ENCODE data around the gene CASS4.

DNA sequence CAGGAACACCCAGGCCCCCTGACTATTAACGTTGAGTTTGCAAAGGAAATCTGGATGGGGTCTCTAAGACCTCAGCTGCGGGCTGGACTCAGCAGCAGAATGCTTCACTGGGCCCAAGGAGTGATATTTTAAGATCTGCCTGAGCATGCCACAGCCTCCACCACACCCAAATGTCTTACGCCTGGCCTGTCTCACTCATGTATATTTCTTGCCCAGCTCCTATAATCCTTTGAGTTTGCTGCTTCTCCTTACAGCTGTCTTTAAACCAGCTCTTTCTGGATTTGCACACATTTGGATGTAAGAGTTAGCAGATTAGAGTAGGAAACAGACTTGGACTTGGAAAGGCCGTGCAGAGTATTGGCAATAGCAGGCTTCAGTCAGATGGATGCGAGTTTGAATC, 16.4 kb downstream of the CASS4 start:
- no peak for TF ChIP-seq POLR2AphosphoS5 (IDR thresholded peaks at IDR 0.05)
- TF ChIP-seq TAF1 (IDR thresholded peaks at IDR 0.05; ENCODE audit: low read depth), result no peak
- TF ChIP-seq MXI1 (conservative IDR thresholded peaks at IDR 0.05; ENCODE audit: poor library complexity, severe bottlenecking), result no peak
- TF ChIP-seq, protein P1, sequence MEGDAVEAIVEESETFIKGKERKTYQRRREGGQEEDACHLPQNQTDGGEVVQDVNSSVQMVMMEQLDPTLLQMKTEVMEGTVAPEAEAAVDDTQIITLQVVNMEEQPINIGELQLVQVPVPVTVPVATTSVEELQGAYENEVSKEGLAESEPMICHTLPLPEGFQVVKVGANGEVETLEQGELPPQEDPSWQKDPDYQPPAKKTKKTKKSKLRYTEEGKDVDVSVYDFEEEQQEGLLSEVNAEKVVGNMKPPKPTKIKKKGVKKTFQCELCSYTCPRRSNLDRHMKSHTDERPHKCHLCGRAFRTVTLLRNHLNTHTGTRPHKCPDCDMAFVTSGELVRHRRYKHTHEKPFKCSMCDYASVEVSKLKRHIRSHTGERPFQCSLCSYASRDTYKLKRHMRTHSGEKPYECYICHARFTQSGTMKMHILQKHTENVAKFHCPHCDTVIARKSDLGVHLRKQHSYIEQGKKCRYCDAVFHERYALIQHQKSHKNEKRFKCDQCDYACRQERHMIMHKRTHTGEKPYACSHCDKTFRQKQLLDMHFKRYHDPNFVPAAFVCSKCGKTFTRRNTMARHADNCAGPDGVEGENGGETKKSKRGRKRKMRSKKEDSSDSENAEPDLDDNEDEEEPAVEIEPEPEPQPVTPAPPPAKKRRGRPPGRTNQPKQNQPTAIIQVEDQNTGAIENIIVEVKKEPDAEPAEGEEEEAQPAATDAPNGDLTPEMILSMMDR (IDR thresholded peaks at IDR 0.05; ENCODE audit: poor library complexity, severe bottlenecking), result no peak
- no peak for TF ChIP-seq EP300 (conservative IDR thresholded peaks at IDR 0.05; ENCODE audit: poor library complexity, severe bottlenecking)
- TF ChIP-seq EZH2 (IDR thresholded peaks at IDR 0.05; ENCODE audit: borderline replicate concordance, insufficient read depth, low read length, poor library complexity, severe bottlenecking), result no peak
- TF ChIP-seq RAD21 (conservative IDR thresholded peaks at IDR 0.05), result no peak
- TF ChIP-seq SMC3 (conservative IDR thresholded peaks at IDR 0.05; ENCODE audit: poor library complexity), result no peak
- TF ChIP-seq, protein P2, sequence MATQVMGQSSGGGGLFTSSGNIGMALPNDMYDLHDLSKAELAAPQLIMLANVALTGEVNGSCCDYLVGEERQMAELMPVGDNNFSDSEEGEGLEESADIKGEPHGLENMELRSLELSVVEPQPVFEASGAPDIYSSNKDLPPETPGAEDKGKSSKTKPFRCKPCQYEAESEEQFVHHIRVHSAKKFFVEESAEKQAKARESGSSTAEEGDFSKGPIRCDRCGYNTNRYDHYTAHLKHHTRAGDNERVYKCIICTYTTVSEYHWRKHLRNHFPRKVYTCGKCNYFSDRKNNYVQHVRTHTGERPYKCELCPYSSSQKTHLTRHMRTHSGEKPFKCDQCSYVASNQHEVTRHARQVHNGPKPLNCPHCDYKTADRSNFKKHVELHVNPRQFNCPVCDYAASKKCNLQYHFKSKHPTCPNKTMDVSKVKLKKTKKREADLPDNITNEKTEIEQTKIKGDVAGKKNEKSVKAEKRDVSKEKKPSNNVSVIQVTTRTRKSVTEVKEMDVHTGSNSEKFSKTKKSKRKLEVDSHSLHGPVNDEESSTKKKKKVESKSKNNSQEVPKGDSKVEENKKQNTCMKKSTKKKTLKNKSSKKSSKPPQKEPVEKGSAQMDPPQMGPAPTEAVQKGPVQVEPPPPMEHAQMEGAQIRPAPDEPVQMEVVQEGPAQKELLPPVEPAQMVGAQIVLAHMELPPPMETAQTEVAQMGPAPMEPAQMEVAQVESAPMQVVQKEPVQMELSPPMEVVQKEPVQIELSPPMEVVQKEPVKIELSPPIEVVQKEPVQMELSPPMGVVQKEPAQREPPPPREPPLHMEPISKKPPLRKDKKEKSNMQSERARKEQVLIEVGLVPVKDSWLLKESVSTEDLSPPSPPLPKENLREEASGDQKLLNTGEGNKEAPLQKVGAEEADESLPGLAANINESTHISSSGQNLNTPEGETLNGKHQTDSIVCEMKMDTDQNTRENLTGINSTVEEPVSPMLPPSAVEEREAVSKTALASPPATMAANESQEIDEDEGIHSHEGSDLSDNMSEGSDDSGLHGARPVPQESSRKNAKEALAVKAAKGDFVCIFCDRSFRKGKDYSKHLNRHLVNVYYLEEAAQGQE (IDR thresholded peaks at IDR 0.05; ENCODE audit: borderline replicate concordance), result no peak

All from neural cell (in vitro differentiated cells).